NCI-H1092 (cell line): ENCODE data around the gene CDC73.
"Not testable (repeated sequence)": the region's sequence is repeated elsewhere in the genome, so short reads cannot be mapped to it uniquely, and the experiment has no call there.

Experiments used
- DNase-seq: peaks from one replicate; lab custom pipeline; 2025; lab: John Stamatoyannopoulos, UW

Gene CDC73

GRCh38 chr1:193114485-193115095, 7.2 kb upstream of the CDC73 start:
- DNase-seq = no peak

DNA sequence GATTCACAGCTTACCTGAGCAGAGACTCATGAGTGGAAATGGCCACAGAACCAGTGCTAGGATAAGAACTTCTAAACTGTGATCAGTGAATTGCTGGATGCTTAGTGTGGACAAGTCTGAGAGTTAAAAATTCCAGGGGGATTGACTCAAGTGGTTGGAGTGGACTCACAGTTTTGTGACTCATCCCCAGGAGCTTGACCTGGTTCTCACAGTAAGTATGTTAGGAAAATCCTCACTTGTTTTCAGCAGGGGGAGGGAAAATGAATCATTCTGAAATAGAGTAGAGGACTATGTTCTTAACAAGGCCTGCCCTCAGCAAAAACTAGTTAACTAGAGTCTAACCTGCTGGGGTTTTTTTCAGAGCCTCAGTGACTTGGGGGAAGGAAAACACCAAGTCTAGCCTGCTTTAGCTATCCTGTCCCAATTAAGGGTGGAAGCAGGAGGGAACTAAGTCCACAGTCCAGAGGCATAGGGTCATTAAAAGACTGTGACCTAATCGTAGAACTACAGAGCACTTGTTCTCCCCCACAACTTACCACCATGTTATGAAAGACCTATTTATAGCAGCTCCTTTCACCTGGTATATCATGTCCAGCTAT, 6.1 kb upstream of the CDC73 start:
- no peak for DNase-seq

- DNase-seq = not testable (repeated sequence)
Observed at GRCh38 chr1:193117167-193117566, 4.7 kb upstream of the CDC73 start.

- DNase-seq = no peak
Observed at GRCh38 chr1:193118194-193118593, 3.6 kb upstream of the CDC73 start.

DNA sequence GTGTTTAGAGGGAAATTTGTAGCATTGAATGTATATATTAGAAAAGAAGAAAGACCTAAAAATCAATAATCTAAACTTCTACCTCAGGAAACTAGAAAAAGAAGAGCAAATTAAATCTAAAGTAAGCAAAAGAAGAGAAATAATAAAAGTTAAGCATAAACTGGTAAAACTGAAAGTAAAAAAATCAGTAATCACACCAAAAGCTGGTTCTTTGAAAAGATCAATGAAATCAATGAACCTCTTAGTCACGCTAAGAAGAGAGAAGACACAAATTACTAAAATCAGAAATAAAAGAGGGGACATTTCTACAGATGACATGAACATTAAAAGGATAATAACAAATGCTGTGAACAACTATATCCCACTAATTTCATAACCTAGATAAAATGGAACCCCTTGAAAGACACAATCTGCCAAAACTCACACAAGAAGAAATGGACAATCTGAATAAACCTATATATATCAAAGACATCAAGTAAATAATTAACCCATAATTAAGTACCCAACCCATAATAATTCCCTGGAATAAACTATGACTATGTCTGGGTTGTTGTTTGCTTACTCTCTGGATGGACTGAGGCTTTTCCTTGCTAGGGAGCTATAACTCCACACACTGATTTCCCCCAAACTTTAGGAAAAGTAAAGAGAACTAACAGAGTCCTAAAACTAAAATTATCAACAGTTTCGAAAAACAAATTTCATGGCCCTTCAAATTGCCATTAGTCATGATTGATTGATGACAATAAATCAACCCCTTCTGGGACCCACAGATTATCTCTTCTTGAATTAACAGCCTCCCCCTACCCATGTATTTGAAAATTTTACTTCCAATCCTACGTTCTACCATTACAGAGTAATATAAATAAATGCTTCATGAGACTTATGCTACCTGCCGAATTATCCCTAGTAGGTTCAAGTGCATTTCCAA, 2.8 kb upstream of the CDC73 start:
- DNase-seq = no peak

DNA sequence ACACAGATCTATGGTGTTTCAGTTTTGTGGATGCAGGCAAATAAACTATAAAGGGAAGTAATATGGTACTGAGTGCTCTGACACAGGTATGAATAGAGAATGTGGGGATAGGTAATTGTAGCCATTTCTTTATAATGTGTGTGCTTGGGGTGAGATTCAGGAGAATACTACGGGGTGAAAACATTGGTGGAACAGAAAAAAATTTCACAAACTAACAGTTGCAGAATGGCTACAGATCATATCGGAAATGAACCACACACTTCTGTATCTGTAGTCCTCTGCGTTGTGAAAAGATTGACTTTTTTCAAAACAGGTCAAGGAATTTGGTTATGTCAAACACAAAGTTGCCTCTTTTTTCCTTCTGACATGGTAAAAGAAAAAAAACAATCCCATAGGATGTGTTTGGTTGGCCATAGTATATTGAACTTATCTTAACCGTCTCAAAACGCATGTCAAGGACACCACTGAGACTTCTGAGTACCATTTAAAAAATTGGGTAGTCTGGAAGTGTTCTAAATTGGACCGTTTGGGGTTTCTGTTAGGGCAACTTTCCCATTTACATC, 1.1 kb upstream of the CDC73 start:
- no peak for DNase-seq

DNA sequence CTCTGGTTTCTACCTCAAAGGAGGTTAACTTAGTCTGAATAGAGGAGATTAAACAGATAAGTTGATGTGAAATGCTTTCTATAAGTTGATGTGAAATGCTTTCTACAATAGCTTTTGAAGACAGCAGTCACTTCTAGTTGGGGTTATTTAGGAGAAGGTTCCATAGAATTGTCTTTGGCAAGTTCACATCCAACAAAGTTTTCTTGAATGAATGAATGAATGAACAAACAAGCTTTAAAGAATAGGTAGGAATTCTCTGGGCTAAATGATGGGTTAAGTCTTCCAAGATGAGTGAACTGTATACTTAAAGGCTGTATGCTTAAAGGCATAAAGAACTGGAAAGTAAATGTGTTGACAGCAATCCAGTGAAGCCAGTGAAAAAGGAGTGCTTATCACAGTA, 1.9 kb downstream of the CDC73 start:
- no peak for DNase-seq

- DNase-seq = no peak
Observed at GRCh38 chr1:193125369-193125768, 3.5 kb downstream of the CDC73 start.

DNA sequence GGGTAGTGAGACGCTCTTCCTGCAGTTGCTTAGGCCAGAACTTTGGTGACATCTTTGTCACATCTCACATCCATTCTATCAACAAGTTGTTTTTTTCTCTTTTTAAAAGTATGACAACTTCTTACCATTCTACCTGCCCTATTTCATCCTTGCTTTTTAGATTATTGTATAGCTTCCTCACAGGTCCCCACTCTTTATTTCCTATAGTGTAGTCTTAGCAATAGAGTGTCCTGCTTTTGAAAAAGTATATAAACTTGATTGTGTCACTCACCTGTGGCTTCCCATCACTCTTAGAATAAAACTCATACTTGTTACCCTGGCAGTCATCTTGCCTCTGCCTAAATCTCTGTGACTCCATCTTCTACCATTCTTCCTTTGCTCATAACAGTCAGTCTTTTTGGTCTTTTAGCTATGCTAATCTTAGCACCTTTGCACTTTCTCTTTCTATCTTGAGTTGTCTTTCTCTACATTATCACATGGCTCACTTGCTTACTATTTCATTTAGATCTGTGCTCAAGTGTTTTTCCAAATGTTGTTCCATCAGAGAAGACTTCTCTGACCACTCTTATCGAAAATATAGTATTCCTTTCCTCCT, 9.5 kb downstream of the CDC73 start:
- DNase-seq = no peak

GRCh38 chr1:193140254-193140653, 18.4 kb downstream of the CDC73 start:
- DNase-seq = no peak

GRCh38 chr1:193141804-193142203, 20.0 kb downstream of the CDC73 start:
- no peak for DNase-seq

- no peak for DNase-seq
Observed at GRCh38 chr1:193142409-193142808, 20.6 kb downstream of the CDC73 start.

DNA sequence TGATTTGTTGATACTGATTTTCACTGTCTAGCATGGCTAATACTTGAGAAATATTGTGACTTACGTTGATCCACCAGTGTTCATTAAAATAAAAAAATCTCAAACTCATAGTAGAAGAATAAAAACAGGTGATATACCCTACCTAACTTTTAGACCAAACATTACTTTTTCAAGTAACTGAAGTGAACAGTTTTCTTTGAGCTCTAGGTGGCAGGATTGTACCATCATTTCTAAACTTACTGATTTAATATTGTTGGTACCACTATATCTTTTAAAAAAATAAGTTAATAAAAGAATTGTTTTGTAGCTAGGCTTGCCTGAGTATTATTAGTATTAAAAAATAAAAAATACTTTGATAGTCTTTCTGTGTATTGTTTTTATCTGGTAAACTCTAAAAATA, 21.5 kb downstream of the CDC73 start:
- no peak for DNase-seq

DNA sequence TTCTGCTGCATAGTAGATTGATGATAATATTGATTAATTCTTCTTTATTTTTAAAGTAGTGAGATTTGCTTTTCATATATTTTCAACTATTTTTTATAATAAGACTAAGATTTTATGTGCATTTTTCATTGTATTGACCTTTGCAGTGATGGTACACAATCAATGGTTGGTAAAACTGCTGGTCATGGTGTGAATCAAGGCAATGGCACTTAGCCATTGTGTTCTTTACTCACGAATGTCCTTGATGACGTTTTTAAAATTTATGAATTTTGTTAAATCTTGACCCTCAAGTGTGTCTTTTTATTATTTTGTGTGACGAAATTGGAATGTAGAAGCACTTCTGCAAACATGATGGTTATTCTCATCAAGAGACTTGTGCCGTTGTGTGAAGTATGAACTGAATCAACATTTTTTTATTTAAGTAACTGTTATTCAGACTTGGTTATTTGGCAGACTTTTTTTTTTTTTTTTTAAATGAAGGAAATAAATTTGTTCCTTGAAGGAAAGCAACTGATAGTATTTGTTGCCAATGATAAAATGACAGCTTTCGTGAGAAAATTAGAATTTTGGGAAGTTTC, 22.6 kb downstream of the CDC73 start:
- no peak for DNase-seq

DNA sequence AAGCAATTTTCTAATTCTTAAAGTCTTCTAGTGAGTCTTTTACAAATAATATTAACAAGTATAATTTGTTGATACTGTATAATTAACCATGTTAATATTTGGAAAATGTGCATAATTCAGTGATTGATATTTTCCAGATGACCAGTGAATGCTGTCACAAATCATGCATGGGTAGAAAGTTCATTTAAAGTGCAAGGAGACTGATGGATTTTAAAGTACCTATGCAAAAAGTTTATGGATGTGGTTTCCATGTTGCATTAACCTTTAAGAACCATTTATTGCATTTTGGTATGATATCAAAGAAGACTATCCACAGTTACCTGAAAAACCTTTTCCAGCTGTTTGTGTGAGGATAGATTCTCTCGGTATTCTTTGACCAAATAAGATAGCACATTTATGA, 23.2 kb downstream of the CDC73 start:
- no peak for DNase-seq

DNA sequence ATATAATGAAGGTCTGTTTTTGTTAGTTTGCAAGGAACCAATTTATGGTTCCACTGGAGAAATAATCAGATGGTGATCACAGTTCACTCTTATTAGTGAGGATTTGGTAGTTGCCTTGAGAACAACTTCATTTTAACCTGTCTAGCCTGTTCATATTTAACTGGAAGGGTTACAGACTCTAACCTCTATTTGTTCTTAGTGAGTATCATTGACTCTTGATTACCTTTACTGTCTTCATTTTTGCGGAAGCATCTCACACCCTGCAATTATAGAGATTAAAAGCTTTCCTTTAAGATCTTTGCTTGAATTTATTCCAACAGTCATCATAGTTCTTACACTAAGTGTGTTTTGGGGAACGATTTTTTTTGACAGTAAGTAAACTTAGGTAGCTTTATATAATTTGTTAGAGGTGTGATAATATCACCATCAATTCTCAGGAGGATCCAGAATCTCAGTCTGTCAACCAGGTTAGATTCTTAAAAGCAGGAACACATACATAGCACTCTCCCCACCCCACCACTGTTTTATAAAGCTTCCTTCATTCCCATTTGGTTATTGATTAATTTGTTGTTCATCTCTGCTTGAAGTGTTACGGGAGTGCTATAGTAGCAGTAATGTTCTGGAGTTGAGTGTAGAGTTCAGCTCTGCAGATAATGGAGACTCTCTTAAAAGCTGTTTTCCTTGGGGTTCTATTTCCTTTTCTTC, 34.4 kb downstream of the CDC73 start:
- DNase-seq = no peak

- no peak for DNase-seq
Observed at GRCh38 chr1:193156822-193157142, 35.0 kb downstream of the CDC73 start.

- DNase-seq = no peak
Observed at GRCh38 chr1:193157360-193157759, 35.5 kb downstream of the CDC73 start.

- no peak for DNase-seq
Observed at GRCh38 chr1:193176113-193176512, 54.3 kb downstream of the CDC73 start.

DNA sequence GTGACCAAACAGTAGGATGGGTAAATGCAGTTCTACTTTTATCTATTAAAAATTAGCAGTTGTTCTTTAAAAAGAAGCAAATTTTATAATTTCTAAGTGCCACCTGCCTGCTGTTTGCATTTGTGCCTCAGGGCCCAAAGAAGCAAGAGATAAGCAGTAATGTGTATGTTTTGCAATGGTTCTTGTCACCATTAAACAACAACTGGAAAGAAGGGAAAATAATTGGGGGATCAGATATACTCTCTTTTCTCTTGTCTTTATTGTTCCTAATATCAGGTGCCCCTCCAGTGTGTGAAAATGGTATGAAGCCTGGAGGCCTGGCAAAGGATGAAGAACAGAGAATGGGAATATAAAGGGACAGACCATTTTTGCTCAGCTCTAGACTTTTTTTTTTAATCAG, 55.0 kb downstream of the CDC73 start:
- no peak for DNase-seq

- no peak for DNase-seq
Observed at GRCh38 chr1:193179094-193179493, 57.3 kb downstream of the CDC73 start.

DNA sequence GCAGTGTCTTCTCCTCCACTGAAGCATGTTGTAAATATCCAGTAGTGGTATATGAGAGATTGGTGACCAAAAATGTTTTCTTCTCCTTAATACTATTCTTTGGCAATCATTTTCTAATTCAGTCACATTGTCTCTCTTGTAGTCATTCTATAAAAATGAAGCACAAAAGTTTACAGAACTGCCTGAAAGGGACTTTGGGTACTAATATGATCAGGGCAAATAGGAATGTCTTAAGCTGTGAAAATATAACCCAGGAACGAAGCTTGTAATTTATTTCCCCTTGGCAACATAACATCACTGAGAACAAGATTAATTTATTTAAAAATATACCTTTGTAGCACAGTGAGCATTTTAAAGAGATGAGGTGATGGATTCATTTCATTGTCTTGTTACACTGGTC, 59.7 kb downstream of the CDC73 start:
- no peak for DNase-seq
